Astrocyte of the cerebellum (primary cell): Measurements from ENCODE around the gene NOX5.
"Not testable (repeated sequence)": the region's sequence is repeated elsewhere in the genome, so short reads cannot be mapped to it uniquely, and the experiment has no call there.

Source experiments
- DNase-seq: peaks from one replicate; pipeline ENCODE4 v3.0.0-alpha.2; 2011; ENCODE audit warnings: low read depth
- H3K4me3 ChIP-seq: 2 replicates; pipeline ENCODE4 v1.5.1; 2011; ENCODE audit warnings: mild to moderate bottlenecking, low read depth, low read length, moderate library complexity
- CTCF ChIP-seq: IDR thresholded peaks from 2 replicates; pipeline ENCODE4 v1.5.1; 2012; ENCODE audit warnings: low read length, low read depth, moderate library complexity, mild to moderate bottlenecking; ENCODE audit errors: missing control alignments
- in situ Hi-C: cut with HindIII; loops from 2 replicates; pipeline ENCODE4 v1.10.0; 2017; ENCODE audit warnings: low sequenced_read_pairs

The NOX5 gene

GRCh38 chr15:69067296-69067695, 52.8 kb downstream of the NOX5 start:
- TF ChIP-seq CTCF = no peak
- H3K4me3 ChIP-seq = no peak overlapping the region
- DNase-seq = no peak
- in situ Hi-C loops = no loop called here

DNA sequence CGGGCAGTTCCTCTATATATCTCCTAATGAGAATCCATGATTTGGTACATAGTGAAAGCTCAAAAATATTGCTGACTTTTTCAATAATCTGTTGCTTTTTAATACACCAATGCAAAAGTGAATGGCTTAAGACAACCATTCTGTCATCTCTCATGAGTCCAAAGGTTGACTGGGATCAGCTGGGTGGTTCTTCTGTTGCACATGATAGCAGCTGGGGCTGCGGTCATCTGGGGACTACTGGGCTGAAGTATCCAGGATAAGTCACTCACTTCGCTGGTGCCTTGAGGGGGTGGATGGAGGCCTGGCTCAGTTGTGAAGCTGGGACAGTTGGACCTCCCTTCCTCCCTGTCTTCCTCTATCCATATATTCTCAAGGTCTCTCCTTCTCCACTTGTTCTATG, 53.7 kb downstream of the NOX5 start:
- TF ChIP-seq CTCF = no peak
- no peak for DNase-seq
- H3K4me3 ChIP-seq = no peak overlapping the region
- in situ Hi-C loops = no loop called here

DNA sequence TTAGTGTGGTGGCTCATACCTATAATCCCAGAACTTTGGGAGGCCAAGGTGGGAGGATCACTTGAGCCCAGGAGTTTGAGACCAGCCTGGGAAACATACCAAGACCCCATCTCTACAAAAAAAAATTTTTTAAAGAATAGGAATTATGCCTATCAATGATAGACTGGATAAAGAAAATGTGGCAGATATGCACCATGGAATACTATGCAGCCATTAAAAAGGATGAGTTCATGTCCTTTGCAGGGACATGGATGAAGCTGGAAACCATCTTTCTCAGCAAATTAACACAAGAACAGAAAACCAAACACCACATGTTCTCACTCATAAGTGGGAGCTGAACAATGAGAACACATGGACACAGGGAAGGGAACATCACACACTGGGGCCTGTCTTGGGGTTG, 54.8 kb downstream of the NOX5 start:
- DNase-seq, in situ Hi-C loops, H3K4me3 ChIP-seq: not testable (repeated sequence)

GRCh38 chr15:69069996-69070395, 55.5 kb downstream of the NOX5 start:
- H3K4me3 ChIP-seq = no peak overlapping the region
- no peak for DNase-seq
- in situ Hi-C loops = no loop called here
- TF ChIP-seq CTCF = no peak

DNA sequence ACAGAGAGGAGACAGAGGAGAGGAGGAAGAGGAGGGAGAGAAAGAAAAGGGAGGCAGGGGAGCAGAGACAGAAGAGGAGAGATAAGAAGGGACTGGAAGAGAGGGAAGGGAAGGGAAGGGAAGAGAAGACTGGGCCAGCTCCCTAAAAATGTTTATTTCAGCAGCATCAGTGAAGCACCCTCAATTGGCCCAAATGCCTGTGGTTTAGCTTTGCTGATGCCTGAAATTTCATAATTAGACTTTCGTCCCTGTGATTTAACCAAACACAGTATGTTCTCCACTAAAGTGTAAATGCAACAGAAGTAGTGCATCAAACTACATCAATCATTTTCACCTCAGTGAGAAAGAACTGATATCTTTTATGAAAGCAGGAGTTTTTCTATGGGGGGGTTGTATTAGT, 55.9 kb downstream of the NOX5 start:
- DNase-seq = no peak
- H3K4me3 ChIP-seq = no peak overlapping the region
- in situ Hi-C loops = no loop called here
- TF ChIP-seq CTCF = no peak

GRCh38 chr15:69071260-69071659, 56.8 kb downstream of the NOX5 start:
- DNase-seq = no peak
- TF ChIP-seq CTCF = no peak
- H3K4me3 ChIP-seq = no peak overlapping the region
- in situ Hi-C loops = no loop called here

DNA sequence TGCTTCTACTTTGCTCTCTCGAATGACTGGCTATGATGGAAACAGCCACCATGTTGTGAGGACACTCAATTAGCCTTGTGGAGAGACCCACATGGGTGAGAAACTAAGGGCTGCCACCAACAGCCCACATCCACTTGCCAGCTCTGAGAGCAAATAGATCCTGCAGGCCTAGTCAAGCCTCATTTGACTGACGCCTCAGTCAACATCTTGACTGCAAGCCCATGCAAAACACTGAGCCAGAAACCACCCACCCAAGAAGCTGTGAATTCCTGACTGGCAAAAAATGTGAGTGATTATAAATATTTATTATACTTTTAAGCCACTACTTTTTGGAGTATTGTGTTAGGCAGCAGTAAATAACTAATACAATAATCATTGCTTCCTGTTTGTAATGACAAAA, 58.4 kb downstream of the NOX5 start:
- no peak for TF ChIP-seq CTCF
- no peak for DNase-seq
- in situ Hi-C loops = no loop called here
- H3K4me3 ChIP-seq = no peak overlapping the region
